Measurements from ENCODE around the gene ADGRB3. TPM values are rescaled to one million over a fixed set of nuclear protein-coding genes. Genes with fewer than 3 reads are reported as not detected.

Gene ADGRB3
- total RNA-seq, 2 experiments from 2014 or later, result not detected

GRCh38 chr6:68636666-68637065 is 1.6 kb downstream of the ADGRB3 start:
- no peak for ATAC-seq
- no peaks in the 10 kb centered on the region for H3K9me3 Mint-ChIP-seq (ENCODE audit: insufficient read depth)
- H3K4me1 Mint-ChIP-seq (ENCODE audit: low read depth), result peaks cover 19% of the 10 kb centered on the region
- no peak overlapping the region for H3K27ac Mint-ChIP-seq
- POLR2A ChIA-PET, result no interaction called here
- H3K4me3 Mint-ChIP-seq, result no peak overlapping the region
- no peaks in the 10 kb centered on the region for H3K36me3 Mint-ChIP-seq (ENCODE audit: low read depth)
- H3K27me3 Mint-ChIP-seq (ENCODE audit: low read depth), result peaks cover 44% of the 10 kb centered on the region
- no peak for DNase-seq
- CTCF ChIA-PET, result interaction anchor here (1.1 kb wide), 2 partner anchors 293 to 1472 kb away, joined by 3 read pairs; no protein-coding TSS in a partner anchor

- H3K27ac Mint-ChIP-seq, result no peak overlapping the region
- ChIA-PET POLR2A (no interaction called here), CTCF (interaction anchor here (0.6 to 1.1 kb wide), 2 partner anchors 136 to 1471 kb away, joined by 3 read pairs; no protein-coding TSS in a partner anchor)
- no peaks in the 10 kb centered on the region for H3K9me3 Mint-ChIP-seq (ENCODE audit: insufficient read depth)
- no peak for DNase-seq
- H3K4me1 Mint-ChIP-seq (ENCODE audit: low read depth), result peaks cover 19% of the 10 kb centered on the region
- H3K36me3 Mint-ChIP-seq (ENCODE audit: low read depth), result no peaks in the 10 kb centered on the region
- ATAC-seq, result no peak
- no peak overlapping the region for H3K4me3 Mint-ChIP-seq
- peaks cover 44% of the 10 kb centered on the region for H3K27me3 Mint-ChIP-seq (ENCODE audit: low read depth)
Measured at GRCh38 chr6:68637071-68637470, 2.0 kb downstream of the ADGRB3 start.

GRCh38 chr6:68637782-68638181 is 2.7 kb downstream of the ADGRB3 start:
- Mint-ChIP-seq H3K4me3 (no peak overlapping the region), H3K27me3 (ENCODE audit: low read depth) (peaks cover 42% of the 10 kb centered on the region), H3K4me1 (ENCODE audit: low read depth) (peaks cover 19% of the 10 kb centered on the region), H3K27ac (no peak overlapping the region), H3K9me3 (ENCODE audit: insufficient read depth) (no peaks in the 10 kb centered on the region), H3K36me3 (ENCODE audit: low read depth) (no peaks in the 10 kb centered on the region)
- ATAC-seq (no peak), DNase-seq (no peak)
- CTCF ChIA-PET, result interaction anchor here (0.6 to 1.3 kb wide), 2 partner anchors 136 to 1469 kb away, joined by 3 to 4 read pairs; no protein-coding TSS in a partner anchor
- POLR2A ChIA-PET, result no interaction called here

GRCh38 chr6:68638230-68638900 is 3.3 kb downstream of the ADGRB3 start:
- ATAC-seq, result no peak
- Mint-ChIP-seq H3K9me3 (ENCODE audit: insufficient read depth) (no peaks in the 10 kb centered on the region), H3K4me1 (ENCODE audit: low read depth) (peaks cover 19% of the 10 kb centered on the region), H3K36me3 (ENCODE audit: low read depth) (no peaks in the 10 kb centered on the region), H3K4me3 (no peak overlapping the region), H3K27ac (no peak overlapping the region), H3K27me3 (ENCODE audit: low read depth) (peaks cover 36% of the 10 kb centered on the region)
- ChIA-PET CTCF (interaction anchor here (1.3 kb wide), 1 partner anchor 1469 kb away, joined by 4 read pairs; no protein-coding TSS in a partner anchor), POLR2A (no interaction called here)
- DNase-seq, result peak; percentile 40

DNA sequence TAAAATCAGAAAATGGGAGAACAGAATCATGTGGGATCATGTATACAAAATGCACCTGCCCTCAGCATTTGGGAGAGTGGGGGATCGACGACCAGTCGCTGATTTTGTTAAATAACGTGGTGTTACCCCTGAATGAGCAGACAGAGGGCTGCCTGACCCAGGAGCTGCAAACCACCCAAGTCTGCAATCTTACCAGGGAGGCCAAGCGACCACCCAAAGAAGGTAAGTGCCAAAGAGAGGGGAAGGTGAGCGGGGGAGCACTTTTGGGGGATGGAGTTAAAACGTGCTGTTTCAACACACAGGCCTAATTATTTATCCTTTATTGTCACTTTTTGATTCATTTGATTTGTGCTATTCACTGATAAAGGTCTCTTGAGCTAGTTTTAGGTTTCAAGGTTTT is 4.1 kb downstream of the ADGRB3 start:
- ChIA-PET POLR2A (no interaction called here), CTCF (interaction anchor here (1.3 kb wide), 1 partner anchor 1468 kb away, joined by 4 read pairs; no protein-coding TSS in a partner anchor)
- H3K9me3 Mint-ChIP-seq (ENCODE audit: insufficient read depth), result no peaks in the 10 kb centered on the region
- H3K4me1 Mint-ChIP-seq (ENCODE audit: low read depth), result peaks cover 16% of the 10 kb centered on the region
- H3K4me3 Mint-ChIP-seq, result no peak overlapping the region
- no peak overlapping the region for H3K27ac Mint-ChIP-seq
- DNase-seq (no peak), ATAC-seq (no peak)
- peaks cover 29% of the 10 kb centered on the region for H3K27me3 Mint-ChIP-seq (ENCODE audit: low read depth)
- H3K36me3 Mint-ChIP-seq (ENCODE audit: low read depth), result no peaks in the 10 kb centered on the region

DNA sequence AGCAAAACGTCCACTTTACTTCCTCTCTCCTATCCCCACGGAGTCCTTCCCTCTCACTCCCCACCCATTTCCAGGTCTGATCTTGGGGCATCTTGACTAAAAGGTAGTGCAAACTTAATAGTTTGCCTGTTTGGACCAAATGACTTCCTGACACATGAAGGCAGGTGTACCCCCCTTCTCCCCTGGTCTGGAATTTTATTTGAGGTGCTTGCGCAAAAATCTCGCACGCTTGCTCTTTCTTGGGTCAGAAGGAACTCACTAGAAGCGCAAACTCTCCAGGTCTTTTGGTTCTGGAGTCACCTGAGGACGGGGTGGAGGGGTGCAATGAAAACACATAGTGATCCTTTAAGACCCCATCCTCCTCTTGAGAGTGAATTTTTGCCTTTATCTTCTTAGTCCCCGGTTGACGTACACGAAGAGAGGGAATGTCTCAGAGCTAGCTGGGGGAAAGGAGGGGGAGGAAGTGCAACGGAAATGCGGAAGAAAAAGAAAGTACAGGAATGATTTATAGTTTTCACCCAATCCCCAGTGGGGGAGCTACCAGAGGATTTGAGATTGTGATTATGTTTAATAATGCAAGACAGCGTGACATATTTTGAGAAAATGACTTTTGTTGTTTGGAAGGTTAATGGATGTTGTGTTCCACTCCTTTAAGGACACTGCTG is 4.9 kb downstream of the ADGRB3 start:
- Mint-ChIP-seq H3K27me3 (ENCODE audit: low read depth) (peaks cover 24% of the 10 kb centered on the region), H3K36me3 (ENCODE audit: low read depth) (no peaks in the 10 kb centered on the region), H3K4me3 (no peak overlapping the region), H3K4me1 (ENCODE audit: low read depth) (peaks cover 11% of the 10 kb centered on the region), H3K27ac (no peak overlapping the region), H3K9me3 (ENCODE audit: insufficient read depth) (no peaks in the 10 kb centered on the region)
- DNase-seq, result no peak
- POLR2A ChIA-PET, result no interaction called here
- CTCF ChIA-PET, result no interaction called here
- ATAC-seq, result no peak

- Mint-ChIP-seq H3K27me3 (ENCODE audit: low read depth) (peaks cover 20% of the 10 kb centered on the region), H3K4me1 (ENCODE audit: low read depth) (peaks cover 8% of the 10 kb centered on the region), H3K9me3 (ENCODE audit: insufficient read depth) (no peaks in the 10 kb centered on the region), H3K27ac (no peak overlapping the region), H3K4me3 (no peak overlapping the region), H3K36me3 (ENCODE audit: low read depth) (no peaks in the 10 kb centered on the region)
- no peak for ATAC-seq
- POLR2A ChIA-PET, result no interaction called here
- no peak for DNase-seq
- CTCF ChIA-PET, result no interaction called here
Measured at GRCh38 chr6:68640491-68640835, 5.4 kb downstream of the ADGRB3 start.

GRCh38 chr6:68641172-68641571 is 6.1 kb downstream of the ADGRB3 start:
- H3K36me3 Mint-ChIP-seq (ENCODE audit: low read depth), result no peaks in the 10 kb centered on the region
- ChIA-PET CTCF (no interaction called here), POLR2A (no interaction called here)
- no peaks in the 10 kb centered on the region for H3K9me3 Mint-ChIP-seq (ENCODE audit: insufficient read depth)
- no peak for DNase-seq
- H3K4me1 Mint-ChIP-seq (ENCODE audit: low read depth), result peaks cover 1% of the 10 kb centered on the region
- no peak for ATAC-seq
- H3K27ac Mint-ChIP-seq, result no peak overlapping the region
- peaks cover 14% of the 10 kb centered on the region for H3K27me3 Mint-ChIP-seq (ENCODE audit: low read depth)
- no peak overlapping the region for H3K4me3 Mint-ChIP-seq

DNA sequence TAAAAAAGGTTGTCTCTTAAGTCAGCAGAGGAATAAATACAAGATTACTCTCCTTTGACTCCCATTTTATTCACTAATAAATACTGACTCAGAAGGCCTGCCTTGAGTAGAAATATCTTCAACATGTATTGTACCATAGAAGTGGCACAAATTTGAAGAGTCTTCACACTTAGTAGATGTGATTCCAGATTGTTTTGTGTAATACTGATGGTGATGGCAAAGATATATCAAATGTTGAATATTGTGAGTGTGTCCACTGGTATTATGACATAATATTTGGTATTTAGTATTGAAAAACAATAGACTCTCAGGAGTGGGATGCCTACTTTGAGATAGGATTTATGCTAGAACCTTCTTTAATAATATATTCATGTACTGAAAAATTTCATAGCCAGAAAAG is 7.0 kb downstream of the ADGRB3 start:
- no peak overlapping the region for H3K27ac Mint-ChIP-seq
- no peaks in the 10 kb centered on the region for H3K36me3 Mint-ChIP-seq (ENCODE audit: low read depth)
- no peak overlapping the region for H3K4me3 Mint-ChIP-seq
- DNase-seq, result no peak
- ChIA-PET POLR2A (no interaction called here), CTCF (no interaction called here)
- H3K9me3 Mint-ChIP-seq (ENCODE audit: insufficient read depth), result no peaks in the 10 kb centered on the region
- H3K4me1 Mint-ChIP-seq (ENCODE audit: low read depth), result peaks cover 1% of the 10 kb centered on the region
- peaks cover 8% of the 10 kb centered on the region for H3K27me3 Mint-ChIP-seq (ENCODE audit: low read depth)
- no peak for ATAC-seq

DNA sequence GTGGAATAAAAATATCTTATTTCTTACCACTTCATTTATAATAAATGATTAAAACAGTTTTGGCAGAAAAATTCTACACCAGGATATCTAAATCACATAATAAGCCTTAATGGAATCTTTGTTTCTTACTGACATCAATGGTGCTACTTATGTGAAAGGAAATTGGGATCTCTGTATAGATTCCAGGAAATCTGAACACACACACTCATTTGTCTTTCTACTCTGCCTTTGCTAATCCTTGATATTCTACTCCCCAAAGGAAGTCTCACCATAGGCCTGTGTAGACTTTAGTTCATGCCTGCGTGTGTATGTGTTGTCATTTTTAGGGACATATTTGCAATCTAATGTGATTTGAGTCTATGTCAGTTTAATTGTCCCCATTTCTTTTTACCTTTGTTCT is 7.9 kb downstream of the ADGRB3 start:
- DNase-seq, result no peak
- peaks cover 1% of the 10 kb centered on the region for H3K4me1 Mint-ChIP-seq (ENCODE audit: low read depth)
- H3K9me3 Mint-ChIP-seq (ENCODE audit: insufficient read depth), result no peaks in the 10 kb centered on the region
- no peak overlapping the region for H3K4me3 Mint-ChIP-seq
- no peak for ATAC-seq
- POLR2A ChIA-PET, result no interaction called here
- H3K36me3 Mint-ChIP-seq (ENCODE audit: low read depth), result no peaks in the 10 kb centered on the region
- H3K27me3 Mint-ChIP-seq (ENCODE audit: low read depth), result peaks cover 7% of the 10 kb centered on the region
- H3K27ac Mint-ChIP-seq, result no peak overlapping the region
- CTCF ChIA-PET, result no interaction called here

- POLR2A ChIA-PET, result no interaction called here
- H3K4me1 Mint-ChIP-seq (ENCODE audit: low read depth), result no peaks in the 10 kb centered on the region
- no peaks in the 10 kb centered on the region for H3K9me3 Mint-ChIP-seq (ENCODE audit: insufficient read depth)
- H3K27me3 Mint-ChIP-seq (ENCODE audit: low read depth), result no peaks in the 10 kb centered on the region
- H3K4me3 Mint-ChIP-seq, result no peak overlapping the region
- DNase-seq (no peak), ATAC-seq (no peak)
- H3K36me3 Mint-ChIP-seq (ENCODE audit: low read depth), result no peaks in the 10 kb centered on the region
- CTCF ChIA-PET, result no interaction called here
- H3K27ac Mint-ChIP-seq, result no peak overlapping the region
Measured at GRCh38 chr6:68649669-68650068, 14.6 kb downstream of the ADGRB3 start.

DNA sequence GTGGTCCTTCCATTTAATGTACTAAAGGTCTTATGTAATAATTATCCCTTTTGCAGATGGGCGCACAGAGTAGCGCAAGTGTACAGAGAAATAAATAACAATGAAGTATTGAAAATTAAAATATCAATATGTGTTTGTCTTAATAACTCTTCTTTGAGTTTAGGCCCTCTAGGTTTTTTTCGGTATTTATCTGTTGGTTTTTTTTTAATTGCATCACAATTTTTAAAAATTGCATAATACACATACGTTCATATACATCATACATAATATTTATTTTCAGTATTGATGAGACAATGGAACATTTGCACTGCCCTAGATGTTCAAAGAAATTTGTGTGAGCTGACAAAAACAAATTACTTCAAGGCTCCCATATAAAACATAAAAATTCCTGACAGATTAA is 15.1 kb downstream of the ADGRB3 start:
- no peaks in the 10 kb centered on the region for H3K9me3 Mint-ChIP-seq (ENCODE audit: insufficient read depth)
- H3K27me3 Mint-ChIP-seq (ENCODE audit: low read depth), result no peaks in the 10 kb centered on the region
- H3K27ac Mint-ChIP-seq, result no peak overlapping the region
- ChIA-PET CTCF (no interaction called here), POLR2A (interaction anchor here (0.7 kb wide), 1 partner anchor 295 kb away, joined by 3 read pairs; no protein-coding TSS in a partner anchor)
- DNase-seq (no peak), ATAC-seq (no peak)
- no peaks in the 10 kb centered on the region for H3K4me1 Mint-ChIP-seq (ENCODE audit: low read depth)
- H3K36me3 Mint-ChIP-seq (ENCODE audit: low read depth), result no peaks in the 10 kb centered on the region
- no peak overlapping the region for H3K4me3 Mint-ChIP-seq

All from activated CD8-positive, alpha-beta T cell treated with anti-CD3 and anti-CD28 coated beads, Interleukin-2, amount 10 ng/mL, durations not matched to agents 7 days and 5 days (primary cell).